ENCODE results near the gene DAPK2. TPM values are rescaled to one million over a fixed set of nuclear protein-coding genes. Genes with fewer than 3 reads are reported as not detected.

The DAPK2 gene
- total RNA-seq, 1 donor from 2014 or later: 39.0 TPM

GRCh38 chr15:63918901-63919348 is 127.4 kb downstream of the DAPK2 start:
- Histone ChIP-seq H3K9me3 (replicated peaks) (no peaks in the 10 kb centered on the region), H3K27me3 (ENCODE audit: low read depth) (no peaks in the 10 kb centered on the region), H3K4me3 (no peak overlapping the region), H3K4me1 (peaks cover 59% of the 10 kb centered on the region), H3K27ac (replicated peaks) (peak overlapping the region; percentile 20), H3K36me3 (peaks cover 10% of the 10 kb centered on the region)
- DNase-seq: no peak
- no peak for TF ChIP-seq CTCF (IDR thresholded peaks at IDR 0.05; ENCODE audit: borderline replicate concordance)
- intact Hi-C loops (cut with micrococcal nuclease): no loop called here

- peak overlapping the region; percentile 20 for H3K27ac ChIP-seq (replicated peaks)
- H3K4me3 ChIP-seq: no peak overlapping the region
- no peaks in the 10 kb centered on the region for H3K9me3 ChIP-seq (replicated peaks)
- DNase-seq: no peak
- H3K36me3 ChIP-seq: peaks cover 7% of the 10 kb centered on the region
- no peaks in the 10 kb centered on the region for H3K27me3 ChIP-seq (ENCODE audit: low read depth)
- no peak for TF ChIP-seq CTCF (IDR thresholded peaks at IDR 0.05; ENCODE audit: borderline replicate concordance)
- intact Hi-C loops (cut with micrococcal nuclease): no loop called here
- H3K4me1 ChIP-seq: peaks cover 57% of the 10 kb centered on the region
Measured at GRCh38 chr15:63918317-63918672, 128.0 kb downstream of the DAPK2 start.

GRCh38 chr15:63917588-63918316 is 128.5 kb downstream of the DAPK2 start:
- Histone ChIP-seq H3K9me3 (replicated peaks) (no peaks in the 10 kb centered on the region), H3K4me3 (no peak overlapping the region), H3K4me1 (peaks cover 52% of the 10 kb centered on the region), H3K27ac (replicated peaks) (peak overlapping the region; percentile 20), H3K36me3 (peaks cover 2% of the 10 kb centered on the region), H3K27me3 (ENCODE audit: low read depth) (no peaks in the 10 kb centered on the region)
- no peak for TF ChIP-seq CTCF (IDR thresholded peaks at IDR 0.05; ENCODE audit: borderline replicate concordance)
- no peak for DNase-seq
- intact Hi-C loops (cut with micrococcal nuclease): no loop called here

GRCh38 chr15:63915873-63916771 is 130.2 kb downstream of the DAPK2 start:
- DNase-seq: no peak
- H3K4me1 ChIP-seq: peaks cover 36% of the 10 kb centered on the region
- H3K36me3 ChIP-seq: no peaks in the 10 kb centered on the region
- no peaks in the 10 kb centered on the region for H3K27me3 ChIP-seq (ENCODE audit: low read depth)
- peak overlapping the region; percentile 66 for H3K27ac ChIP-seq (replicated peaks)
- H3K4me3 ChIP-seq: no peak overlapping the region
- H3K9me3 ChIP-seq (replicated peaks): no peaks in the 10 kb centered on the region
- intact Hi-C loops (cut with micrococcal nuclease): no loop called here
- peak; percentile 52 for TF ChIP-seq CTCF (IDR thresholded peaks at IDR 0.05; ENCODE audit: borderline replicate concordance)

GRCh38 chr15:63915209-63915872 is 130.9 kb downstream of the DAPK2 start:
- Histone ChIP-seq H3K27me3 (ENCODE audit: low read depth) (no peaks in the 10 kb centered on the region), H3K4me1 (peaks cover 39% of the 10 kb centered on the region), H3K9me3 (replicated peaks) (no peaks in the 10 kb centered on the region), H3K4me3 (no peak overlapping the region), H3K27ac (replicated peaks) (peak overlapping the region; percentile 66), H3K36me3 (no peaks in the 10 kb centered on the region)
- no peak for DNase-seq
- intact Hi-C loops (cut with micrococcal nuclease): no loop called here
- no peak for TF ChIP-seq CTCF (IDR thresholded peaks at IDR 0.05; ENCODE audit: borderline replicate concordance)
